Measurements from ENCODE around the gene SYPL2.
A peak's percentile ranks its signal among the peaks of the same experiment; 100 is the strongest.

Gene SYPL2

DNA sequence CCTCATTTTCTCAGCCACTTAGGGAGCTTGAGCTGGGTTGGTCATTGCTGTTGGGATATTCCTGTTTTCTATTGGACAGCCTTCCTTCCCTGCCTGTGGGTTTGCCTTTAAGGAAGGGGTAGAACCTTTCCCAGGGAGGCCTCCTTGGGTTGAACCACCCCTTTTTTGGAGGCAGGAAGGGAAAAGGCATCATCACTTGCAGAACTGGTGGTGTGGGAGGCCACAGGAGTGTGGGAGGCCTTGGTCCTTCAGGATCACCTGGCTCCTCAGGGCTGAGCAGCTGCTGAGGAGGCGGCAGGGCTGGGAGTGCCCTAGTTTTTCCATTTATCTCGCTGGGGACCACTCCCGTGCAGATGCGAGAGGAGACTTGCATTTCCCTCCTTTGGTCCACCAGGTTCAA is 26.9 kb downstream of the SYPL2 start:
- DNase-seq = no peak

GRCh38 chr1:109493805-109494539 is 27.6 kb downstream of the SYPL2 start, which contains the start of gene CYB561D1:
TSS of gene CYB561D1 (plus strand) at chr1:109494094. CDS start at chr1:109494140, 46 bp downstream.
- DNase-seq = peak; percentile 93 to 95

DNA sequence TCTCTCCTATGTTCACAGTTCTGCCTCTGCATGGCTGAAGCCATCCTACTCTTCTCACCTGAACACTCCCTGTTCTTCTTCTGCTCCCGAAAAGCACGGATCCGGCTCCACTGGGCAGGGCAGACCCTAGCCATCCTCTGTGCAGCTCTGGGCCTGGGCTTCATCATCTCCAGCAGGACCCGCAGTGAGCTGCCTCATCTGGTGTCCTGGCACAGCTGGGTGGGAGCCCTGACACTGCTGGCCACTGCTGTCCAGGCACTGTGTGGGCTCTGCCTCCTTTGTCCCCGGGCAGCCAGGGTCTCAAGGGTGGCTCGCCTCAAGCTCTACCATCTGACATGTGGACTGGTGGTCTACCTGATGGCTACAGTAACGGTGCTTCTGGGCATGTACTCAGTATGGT is 29.4 kb downstream of the SYPL2 start:
- no peak for DNase-seq

- DNase-seq = no peak
These were observed 31.3 kb downstream of the SYPL2 start for GRCh38 chr1:109497449-109498160.

DNA sequence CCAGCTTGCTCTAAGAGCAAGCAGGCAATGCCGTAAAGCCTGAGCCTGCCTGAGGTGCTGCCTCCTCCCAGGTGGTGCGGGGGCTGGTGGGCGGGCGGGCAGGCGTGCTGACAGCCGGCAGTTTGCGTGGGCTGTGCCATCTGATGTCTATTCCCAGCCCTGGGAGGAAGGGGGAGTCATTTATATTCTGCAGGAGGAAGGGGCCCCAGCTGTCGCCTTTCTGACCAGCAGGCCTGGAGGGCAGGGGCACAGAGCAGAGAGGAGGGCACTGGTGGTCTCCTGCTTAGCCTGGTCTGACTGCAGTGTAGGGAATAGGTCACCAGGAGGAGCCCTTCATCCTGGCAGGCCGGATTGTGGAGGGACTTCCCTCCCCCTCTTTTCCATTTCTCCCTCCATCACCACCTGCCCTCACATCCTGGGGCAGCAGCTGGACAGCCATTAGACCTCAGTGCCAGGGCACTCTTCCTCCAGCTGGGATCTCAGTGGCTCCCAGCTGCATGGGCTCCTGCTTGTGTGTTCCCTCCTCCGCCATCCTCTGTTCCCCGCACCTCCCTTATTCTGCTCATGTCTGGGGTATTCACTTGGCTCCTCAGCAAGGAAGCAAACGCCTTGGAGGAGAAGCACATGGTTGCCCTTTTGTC is 31.9 kb downstream of the SYPL2 start:
- peak; percentile 54 to 60 for DNase-seq

DNA sequence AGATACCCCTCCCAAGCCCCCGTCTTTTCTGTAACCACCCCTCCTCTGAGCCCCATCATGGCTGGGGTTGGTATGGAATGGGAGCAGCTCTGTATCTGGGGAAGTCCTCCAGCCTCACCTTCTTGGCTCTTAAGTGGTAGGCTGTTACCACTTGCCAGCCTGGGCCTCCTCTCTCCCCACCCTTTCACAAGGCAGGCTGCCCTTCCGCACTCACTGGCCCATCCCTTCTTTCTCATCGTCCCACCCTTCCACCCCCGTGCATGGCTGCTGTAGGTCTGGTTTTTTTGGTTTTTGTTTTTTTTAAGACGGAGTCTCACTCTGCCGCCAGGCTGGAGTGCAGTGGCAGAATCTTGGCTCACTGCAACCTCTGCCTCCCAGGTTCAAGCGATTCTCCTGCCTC is 32.7 kb downstream of the SYPL2 start:
- no peak for DNase-seq

GRCh38 chr1:109499661-109500536 is 33.6 kb downstream of the SYPL2 start:
- DNase-seq = peak; percentile 73 to 79

GRCh38 chr1:109500941-109501381 is 34.6 kb downstream of the SYPL2 start:
- no peak for DNase-seq

DNA sequence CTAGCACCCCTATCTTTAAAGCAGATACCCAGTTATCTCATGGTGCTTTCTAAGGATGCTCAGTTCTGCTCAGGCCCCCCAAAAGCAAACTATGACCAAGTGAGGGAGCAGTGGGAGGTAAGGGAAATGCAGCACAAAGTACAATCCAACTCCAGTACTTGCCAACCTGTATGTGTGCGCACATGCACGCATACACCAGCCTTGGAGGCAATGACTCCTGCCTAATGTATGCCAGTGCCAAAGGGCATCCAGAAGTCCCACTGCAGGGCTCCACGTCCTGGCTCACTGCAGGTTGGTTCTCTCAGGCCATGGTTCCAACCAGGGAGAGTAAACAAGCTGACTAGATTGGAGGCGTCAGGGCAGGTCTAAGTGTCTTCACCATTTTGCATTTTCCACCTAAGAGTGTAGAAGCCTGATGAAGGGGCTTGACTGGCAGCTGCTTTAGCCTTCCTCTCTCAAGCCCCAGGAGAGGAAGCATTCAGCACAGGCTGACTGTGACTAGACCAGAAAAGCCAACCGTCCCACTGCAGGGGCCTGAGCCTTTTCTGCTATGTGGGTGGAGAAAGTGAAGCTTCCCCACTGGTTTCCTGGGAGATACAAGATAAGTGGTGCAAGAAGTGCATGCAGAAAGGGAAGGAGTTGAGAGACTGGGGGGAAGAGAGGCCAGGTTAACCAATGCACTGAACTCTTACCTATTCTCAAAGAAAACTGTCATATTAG is 35.5 kb downstream of the SYPL2 start:
- peak in 1 of 2 experiments; percentile 31 for DNase-seq

DNA sequence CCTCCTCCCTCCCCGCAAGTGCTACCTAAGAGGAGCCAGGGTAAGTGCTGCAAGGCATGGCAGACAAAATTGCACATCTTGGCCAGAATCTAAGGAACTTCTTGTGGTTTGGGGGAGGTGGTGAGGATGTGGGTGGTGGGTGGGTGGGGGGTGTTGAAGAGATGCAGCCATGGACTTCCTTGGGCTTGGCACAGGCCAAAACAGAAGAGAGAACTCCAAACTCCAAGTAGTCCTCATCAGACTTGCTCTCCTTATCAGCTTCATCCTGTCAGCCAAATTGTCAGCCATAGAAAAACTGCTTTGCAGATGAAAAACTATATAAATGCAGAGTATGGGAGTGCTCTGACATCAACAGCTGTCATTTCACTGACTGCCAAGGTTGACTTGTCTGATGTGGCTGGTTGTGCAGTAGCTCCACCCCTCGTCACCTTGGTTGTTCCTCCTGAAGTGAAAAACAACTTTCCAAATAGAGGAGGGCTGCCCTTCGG is 36.1 kb downstream of the SYPL2 start:
- peak in 1 of 2 experiments; percentile 37 for DNase-seq

- DNase-seq = peak in 1 of 2 experiments; percentile 23
These were observed 37.6 kb downstream of the SYPL2 start for GRCh38 chr1:109503935-109504334.

DNA sequence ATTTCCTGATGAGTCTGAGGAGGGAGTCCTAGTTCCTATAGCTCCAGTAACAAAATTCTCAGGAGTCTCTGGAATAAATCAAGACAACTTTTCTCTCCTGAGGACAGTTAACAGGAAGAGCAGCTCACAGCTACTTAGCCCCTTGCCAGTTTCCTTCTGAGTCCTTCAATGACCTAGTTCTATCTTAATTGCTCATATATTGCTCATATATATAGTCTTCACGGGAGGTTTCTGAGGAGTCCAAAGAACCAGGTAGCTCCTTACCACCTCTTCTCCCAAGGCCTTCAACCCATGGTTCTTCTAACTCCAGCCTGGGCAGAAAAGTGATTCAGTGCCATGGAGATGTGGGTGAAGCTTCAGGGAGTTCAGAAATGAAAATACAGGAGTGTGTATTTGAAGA is 38.6 kb downstream of the SYPL2 start:
- DNase-seq = peak in 1 of 2 experiments; percentile 17

DNA sequence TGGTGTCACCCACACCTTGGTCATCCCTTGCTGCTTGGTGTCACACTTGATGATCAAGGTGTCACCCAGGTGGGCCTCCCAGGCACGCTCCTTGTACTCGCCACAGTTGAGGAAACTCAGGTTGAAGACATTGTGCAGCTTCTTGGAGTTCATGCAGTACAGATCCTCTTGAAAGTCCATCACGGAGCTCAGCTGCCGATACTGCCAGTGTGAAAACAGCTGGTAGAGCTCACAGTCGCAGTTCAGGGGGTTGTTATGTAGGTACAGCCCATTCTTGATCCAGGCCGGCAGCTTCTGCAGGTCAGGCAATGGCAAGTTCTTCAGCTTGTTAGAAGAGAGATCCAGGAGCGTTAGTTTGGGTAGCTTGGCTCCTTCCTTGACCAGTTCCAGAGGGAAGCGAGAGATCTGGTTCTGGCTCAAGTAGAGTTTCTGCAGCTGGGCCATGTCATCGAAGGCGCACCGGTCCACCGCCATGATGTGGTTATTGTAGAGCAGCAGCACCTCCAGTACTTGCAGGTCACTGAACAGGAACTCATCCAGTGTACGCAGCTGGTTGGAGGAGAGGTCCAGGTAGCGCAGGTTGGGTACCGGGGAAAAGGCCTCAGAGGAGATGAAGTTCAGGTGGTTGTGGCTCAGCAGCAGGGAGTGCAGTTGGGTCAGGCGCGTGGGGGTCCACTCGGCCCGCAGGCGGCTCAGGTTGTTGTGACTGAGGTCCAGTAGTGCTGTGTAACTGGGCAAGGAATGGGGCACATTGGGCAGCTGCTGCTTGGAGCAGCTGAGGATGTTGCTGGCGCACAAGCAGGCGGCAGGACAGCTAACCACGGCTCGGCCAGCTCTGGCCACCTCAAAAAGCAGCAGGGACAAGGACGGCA is 41.9 kb downstream of the SYPL2 start:
- peak in 1 of 2 experiments; percentile 17 for DNase-seq

- no peak for DNase-seq
These were observed 42.5 kb downstream of the SYPL2 start for GRCh38 chr1:109508873-109509175.

DNA sequence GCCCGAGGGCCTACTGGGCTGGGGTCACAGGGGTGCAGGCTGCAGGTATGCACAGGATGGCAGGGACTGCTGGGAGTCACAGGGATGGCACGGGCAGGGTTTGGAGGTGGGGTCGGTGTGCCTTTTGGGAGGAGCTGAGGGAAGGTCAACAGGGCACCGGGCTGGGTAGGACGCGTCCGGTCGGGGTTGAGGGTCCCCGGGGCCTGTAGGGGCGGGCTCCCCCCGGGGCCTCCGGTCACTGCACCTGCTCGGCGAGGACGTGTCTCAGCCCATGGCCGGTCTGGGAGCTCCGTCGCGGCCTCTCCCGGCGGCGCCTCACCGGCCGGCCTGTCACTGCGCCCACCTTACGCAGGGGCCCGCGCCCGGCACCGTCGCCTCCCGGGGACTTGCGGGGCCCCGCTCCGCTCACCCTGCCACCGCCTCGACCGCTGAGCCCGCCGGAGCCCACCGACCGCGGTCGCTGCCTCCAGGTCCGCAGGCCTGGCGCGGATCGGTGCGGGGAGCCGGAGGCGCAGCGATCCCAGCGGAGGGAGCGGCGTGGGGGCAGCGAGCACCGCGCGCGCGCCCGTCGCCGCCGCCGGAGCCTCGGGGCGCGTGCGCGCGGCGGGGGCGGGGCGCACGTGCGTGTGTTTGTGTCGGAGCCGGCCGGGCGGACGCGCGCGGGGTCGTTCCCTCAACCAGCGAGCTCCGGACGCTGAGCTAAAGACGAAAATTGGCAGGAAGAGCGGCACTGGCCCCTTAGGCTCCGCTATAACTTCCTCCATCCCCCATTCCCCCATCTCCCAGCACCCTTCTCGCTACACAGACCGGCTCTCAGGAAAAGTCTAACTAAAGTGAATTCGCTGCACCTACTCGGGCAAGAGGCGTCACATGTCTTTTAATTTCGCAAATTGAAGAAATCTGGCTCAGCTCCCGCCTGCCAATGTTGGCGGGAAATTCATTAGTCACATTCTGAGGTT is 43.1 kb downstream of the SYPL2 start, which contains the start of gene AMIGO1:
AMIGO1 (minus strand) TSS at position 552 of the 959 bp plus-strand sequence. CDS start 815 bp downstream, outside the sequence.
- DNase-seq = peak; percentile 68 to 78

DNA sequence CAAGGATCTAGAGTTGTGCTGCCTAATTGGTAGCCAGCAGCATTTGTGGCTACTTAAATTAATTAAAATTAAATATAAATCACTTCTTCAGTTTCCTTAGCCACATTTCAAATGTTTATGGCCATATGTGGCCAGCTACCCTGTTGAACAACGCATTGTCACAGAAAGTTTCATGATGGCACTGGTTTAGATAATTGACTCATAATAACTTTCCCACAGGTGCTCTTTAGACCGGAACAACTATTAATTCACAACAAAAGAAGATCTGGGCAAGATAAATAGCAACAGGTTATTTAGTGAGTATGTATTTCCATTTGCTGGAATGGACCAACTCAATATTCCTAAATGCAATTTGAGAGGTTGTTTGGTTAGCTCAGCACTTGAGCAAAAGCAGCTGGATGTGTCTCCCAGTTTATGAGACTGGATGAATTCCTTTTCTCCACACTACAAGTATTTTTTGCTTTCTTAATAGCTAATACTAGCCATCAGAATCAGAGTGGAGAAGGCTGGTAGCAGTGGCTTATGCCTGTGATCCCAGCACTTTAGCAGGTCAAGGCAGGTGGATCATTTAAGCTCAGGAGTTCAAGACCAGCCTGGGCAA is 46.9 kb downstream of the SYPL2 start:
- no peak for DNase-seq

- no peak for DNase-seq
These were observed 48.5 kb downstream of the SYPL2 start for GRCh38 chr1:109514846-109515245.

GRCh38 chr1:109516872-109517271 is 50.5 kb downstream of the SYPL2 start:
- no peak for DNase-seq

DNA sequence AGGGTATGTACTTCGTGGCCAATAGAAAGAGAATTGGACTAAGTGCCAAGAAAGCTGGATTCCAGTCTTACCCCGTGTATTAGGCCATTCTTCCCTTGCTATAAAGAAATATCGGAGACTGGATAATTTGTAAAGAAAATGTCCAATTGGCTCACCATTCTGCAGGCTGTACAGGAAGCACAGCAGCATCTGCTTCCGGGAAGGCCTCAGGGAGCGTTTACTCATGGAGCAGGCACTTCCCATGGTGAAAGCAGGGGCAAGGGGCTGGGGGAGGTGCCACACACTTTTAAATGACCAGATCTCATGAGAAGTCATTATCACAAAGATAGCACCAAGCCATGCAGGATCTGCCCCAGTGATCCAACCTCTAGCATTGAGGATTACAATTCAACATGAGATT is 51.0 kb downstream of the SYPL2 start:
- DNase-seq = no peak

Data from activated T-cell treated with anti-CD3 and anti-CD28 coated beads, Interleukin-2, amount 50 U/mL, for 48 hours (primary cell).